GM10248 (cell line): ENCODE measurements around the gene DIP2C.
"Not testable (repeated sequence)": the region's sequence is repeated elsewhere in the genome, so short reads cannot be mapped to it uniquely, and the experiment has no call there.

Source experiments
- CTCF ChIA-PET: fragments of 300-600 bp; sonication (Branson Sonifier 250); formaldehyde crosslinking; extraction: SDS; loops from one replicate; lab custom pipeline; 2021; ENCODE audit warnings: antibody characterized with exemption; lab: Yijun Ruan, JAX
- POLR2A ChIA-PET: fragments of 350-650 bp; sonication (Branson Sonifier 250); formaldehyde crosslinking; extraction: SDS; loops from one replicate; lab custom pipeline; 2020; ENCODE audit warnings: antibody characterized with exemption; lab: Yijun Ruan, JAX
- DNase-seq: peaks from one replicate; pipeline ENCODE4 v3.0.0; 2012; ENCODE audit errors: extremely low spot score
- CTCF ChIP-seq: IDR thresholded peaks from 2 replicates; pipeline ENCODE4 v1.5.1; 2012; ENCODE audit warnings: mild to moderate bottlenecking, low read depth; ENCODE audit errors: extremely low read depth, missing control alignments, control extremely low read depth

DIP2C gene

DNA sequence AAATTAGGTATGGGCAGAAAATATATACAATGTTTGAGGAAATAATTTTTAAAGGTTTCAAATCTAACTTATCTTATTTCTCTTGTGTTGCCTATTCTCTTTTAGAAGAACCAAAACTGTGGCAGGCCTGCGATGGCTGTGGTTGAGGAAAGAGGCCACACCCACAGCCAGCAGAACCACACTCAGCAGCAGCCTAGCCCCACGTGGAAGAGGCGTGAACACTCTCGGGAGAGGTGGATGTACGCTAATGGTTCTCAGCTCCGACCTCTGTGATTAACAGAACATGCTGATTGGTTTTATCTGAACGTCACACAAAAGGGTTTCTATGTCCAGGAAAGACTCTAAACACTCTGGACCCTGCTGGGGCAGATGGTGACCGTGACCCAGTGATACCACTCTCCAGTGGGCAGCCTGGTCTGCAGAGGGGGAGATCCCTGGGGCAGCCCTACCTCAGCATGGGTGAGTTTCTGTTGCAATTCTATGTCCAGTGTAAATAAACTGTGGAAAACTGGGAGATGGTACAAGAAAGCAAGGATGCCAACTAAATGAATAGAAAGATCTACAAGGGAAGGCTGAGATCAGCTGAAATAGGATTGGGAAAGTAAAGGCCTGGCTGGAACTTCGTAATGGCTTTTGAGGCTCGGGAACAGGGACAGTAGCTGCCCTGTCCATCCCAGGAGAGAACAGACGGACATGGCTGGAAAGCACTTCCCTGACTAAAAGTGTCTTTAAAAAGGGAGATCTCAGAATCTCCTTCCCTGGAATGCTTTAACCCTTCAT is 26.6 kb downstream of the DIP2C start:
- CTCF ChIA-PET: no interaction called here
- no peak for DNase-seq
- TF ChIP-seq CTCF: no peak
- POLR2A ChIA-PET: no interaction called here

- no peak for DNase-seq
- ChIA-PET POLR2A (no interaction called here), CTCF (no interaction called here)
- no peak for TF ChIP-seq CTCF
Observed at GRCh38 chr10:662223-662605, 27.3 kb downstream of the DIP2C start.

DNA sequence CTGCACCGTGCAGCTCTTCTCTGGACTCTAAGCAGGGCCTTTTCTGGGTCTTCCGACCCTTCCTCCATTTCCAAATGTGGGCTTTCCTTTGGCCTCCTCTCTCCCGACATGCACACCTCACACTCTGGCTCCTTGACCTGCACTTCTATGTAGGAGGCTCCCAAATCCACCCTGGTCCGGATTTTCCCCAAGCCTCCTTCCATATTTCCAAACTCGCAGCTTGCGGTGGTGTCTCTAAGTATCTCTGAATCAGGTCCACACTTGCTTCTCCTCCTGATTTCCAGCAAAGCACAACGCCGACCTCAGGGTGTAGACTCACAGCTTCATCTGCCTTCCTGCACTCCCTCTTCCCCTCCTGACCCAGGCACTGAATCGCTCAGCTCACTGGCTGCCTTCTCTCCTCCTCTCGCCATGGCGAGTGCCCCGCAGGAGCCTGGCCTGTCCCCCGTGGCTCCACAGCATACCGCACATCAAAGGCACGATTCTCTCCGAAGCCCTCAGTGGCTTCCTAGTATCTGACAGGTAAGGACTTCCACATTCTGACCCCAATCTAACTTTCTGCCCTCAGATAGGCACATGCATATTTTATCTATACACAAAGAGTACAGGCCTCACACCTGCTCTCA is 27.8 kb downstream of the DIP2C start:
- no peak for DNase-seq
- ChIA-PET CTCF (no interaction called here), POLR2A (no interaction called here)
- no peak for TF ChIP-seq CTCF

DNA sequence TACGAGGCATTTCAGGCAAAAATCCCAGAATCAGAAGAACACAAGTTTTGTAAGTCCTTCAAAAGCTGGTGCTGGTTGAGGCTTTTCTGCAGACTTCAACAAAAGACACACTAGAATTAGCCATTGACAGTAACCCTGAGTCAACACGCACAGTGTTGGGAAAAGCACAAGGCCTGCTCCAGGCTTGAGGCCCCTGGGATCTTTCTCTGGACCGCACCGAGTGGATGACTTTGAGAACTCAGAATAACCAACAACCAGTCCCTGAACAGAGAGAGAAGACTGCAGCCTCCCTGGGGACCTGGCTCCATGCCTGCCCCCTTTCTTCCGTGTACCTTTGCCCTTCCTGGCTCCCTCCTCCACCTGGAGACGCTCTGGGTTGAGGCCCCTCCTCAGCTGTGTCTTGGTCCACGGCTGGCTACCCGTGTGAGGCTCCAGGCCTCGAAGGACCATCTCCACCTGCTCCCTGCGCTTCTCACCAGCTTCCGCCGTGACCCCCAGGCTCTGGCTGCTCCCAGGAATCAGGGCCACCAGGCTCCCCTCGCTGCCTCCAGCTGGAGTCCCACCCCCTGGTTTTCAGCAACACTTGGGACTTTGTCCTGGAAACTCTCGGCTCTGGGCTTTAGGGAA is 28.4 kb downstream of the DIP2C start:
- no peak for DNase-seq
- ChIA-PET CTCF (interaction anchor here (1.4 kb wide), 2 partner anchors 9 to 15 kb away, joined by 3 to 5 read pairs; no protein-coding TSS in a partner anchor), POLR2A (no interaction called here)
- no peak for TF ChIP-seq CTCF

- TF ChIP-seq CTCF: no peak
- DNase-seq: no peak
- POLR2A ChIA-PET: no interaction called here
- CTCF ChIA-PET: interaction anchor here (1.4 kb wide), 2 partner anchors 8 to 15 kb away, joined by 3 to 5 read pairs; no protein-coding TSS in a partner anchor
Observed at GRCh38 chr10:660413-660969, 29.0 kb downstream of the DIP2C start.

- POLR2A ChIA-PET: no interaction called here
- CTCF ChIA-PET: interaction anchor here (1.4 kb wide), 2 partner anchors 7 to 16 kb away, joined by 3 to 5 read pairs; no protein-coding TSS in a partner anchor
- no peak for TF ChIP-seq CTCF
- DNase-seq: no peak
Observed at GRCh38 chr10:659688-660141, 29.8 kb downstream of the DIP2C start.

DNA sequence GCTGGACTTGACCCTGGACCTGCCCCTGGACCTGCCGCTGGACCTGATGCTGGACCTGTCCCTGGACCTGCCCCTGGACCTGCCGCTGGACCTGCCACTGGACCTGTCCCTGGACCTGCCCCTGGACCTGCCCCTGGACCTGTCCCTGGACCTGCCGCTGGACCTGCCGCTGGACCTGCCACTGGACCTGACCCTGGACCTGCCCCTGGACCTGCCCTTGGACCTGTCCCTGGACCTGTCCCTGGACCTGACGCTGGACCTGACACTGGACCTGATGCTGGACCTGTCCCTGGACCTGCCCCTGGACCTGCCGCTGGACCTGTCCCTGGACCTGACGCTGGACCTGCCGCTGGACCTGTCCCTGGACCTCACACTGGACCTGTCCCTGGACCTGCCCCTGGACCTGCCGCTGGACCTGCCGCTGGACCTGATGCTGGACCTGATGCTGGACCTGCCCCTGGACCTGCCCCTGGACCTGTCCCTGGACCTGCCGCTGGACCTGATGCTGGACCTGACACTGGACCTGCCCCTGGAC is 31.6 kb downstream of the DIP2C start:
- POLR2A ChIA-PET, CTCF ChIA-PET, DNase-seq: not testable (repeated sequence)
